Non-pigmented ciliary epithelial cell (primary cell): ENCODE results near the gene IGF1R.

Experiments used
- DNase-seq: peaks from one replicate; pipeline ENCODE4 v3.0.0-alpha.2; 2010; ENCODE audit warnings: low read depth

The IGF1R gene

DNA sequence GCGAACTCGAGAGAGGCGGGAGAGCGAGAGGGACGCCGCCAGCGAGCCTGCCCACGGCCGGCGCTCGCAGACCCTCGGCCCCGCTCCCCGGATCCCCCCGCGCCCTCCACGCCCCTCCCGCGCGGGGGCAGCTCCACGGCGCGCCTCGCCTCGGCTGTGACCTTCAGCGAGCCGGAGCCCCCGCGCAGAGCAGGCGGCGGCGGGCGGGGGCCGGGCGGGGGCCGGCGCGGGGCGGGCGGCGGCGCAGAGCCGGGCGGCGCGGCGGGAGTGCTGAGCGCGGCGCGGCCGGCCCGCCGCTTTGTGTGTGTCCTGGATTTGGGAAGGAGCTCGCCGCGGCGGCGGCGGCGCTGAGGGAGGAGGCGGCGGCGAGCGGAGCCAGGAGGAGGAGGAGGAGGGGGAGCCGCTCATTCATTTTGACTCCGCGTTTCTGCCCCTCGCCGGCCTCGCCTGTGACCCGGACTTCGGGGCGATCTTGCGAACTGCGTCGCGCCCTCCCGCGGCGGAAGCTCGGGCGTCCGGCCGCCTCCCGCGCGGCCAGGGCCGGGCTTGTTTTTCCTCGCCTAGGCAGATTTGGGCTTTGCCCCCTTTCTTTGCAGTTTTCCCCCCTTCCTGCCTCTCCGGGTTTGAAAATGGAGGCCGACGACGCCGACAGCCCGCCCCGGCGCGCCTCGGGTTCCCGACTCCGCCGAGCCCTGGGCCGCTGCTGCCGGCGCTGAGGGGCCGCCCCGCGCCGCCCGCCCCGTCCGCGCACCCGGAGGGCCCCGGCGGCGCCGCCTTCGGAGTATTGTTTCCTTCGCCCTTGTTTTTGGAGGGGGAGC lies 524 bp downstream of the IGF1R start:
- DNase-seq: no peak

DNA sequence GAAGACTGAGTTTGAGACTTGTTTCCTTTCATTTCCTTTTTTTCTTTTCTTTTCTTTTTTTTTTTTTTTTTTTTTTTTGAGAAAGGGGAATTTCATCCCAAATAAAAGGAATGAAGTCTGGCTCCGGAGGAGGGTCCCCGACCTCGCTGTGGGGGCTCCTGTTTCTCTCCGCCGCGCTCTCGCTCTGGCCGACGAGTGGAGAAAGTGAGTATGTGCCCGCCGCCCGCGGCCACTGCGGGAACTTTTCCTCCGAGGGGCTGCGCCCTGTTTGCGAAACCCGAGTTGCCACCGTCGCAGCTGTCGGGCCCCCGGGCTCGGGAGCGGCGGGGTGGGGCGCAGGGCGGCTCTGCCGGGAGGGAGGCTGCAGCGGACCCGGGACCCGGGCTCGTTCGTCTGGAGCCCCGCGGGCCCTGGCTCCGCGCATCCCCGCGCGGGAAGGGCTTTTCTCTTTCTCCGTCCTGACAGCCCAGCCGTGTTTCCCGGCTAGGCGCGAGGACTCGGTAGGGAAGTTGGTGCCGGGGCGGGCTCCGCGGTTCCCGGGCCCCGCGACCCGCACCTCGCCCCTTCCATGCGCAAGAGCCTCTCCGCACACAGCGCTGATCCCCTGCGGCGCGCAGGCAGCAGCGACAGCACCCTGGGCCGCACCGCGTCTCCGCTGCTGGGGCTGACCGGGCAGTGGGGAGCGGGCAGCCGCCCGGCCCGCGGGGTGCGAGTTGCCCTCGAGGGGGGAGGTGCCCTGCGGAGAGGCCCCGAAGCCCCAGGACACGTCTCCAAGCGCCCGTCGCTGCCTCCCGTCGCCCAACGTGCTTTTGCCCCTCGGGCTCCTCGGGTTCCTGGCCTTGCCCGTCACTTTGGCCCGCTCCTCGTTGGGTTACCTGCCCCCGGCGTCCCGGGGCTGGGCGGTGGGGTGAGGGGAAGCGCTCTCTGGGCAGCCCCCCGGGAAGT lies 1.4 kb downstream of the IGF1R start:
- no peak for DNase-seq

DNA sequence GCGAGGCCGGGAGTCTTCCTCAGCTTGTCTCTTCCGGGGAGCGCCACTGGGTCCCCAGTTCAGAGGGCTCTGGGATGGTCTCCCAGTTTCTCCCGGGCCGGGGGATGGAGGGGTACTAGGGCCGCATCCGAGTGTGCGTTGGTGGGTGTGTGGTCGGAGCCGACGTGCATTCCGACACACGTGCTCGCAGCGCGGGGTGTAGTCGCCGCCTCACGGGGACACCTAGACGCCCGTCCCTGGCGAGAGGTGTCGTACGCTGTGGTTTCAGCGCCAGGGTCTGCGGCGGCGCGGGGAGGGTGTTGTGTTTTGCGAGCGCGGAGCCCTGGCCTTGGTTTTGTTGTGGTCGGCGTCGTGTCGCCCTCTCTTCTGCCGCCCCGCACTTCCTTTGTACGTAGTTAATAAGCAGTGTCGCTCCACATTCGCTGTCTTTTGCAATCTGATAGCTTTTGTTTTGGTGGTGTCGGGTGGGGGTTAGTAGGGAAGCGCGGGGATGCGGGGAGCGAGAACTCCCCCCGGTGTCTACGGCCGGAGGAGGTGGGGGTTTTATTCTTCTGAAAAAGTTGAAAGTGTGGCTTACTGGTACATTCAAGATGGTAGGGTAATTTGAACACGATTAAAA lies 2.2 kb downstream of the IGF1R start:
- no peak for DNase-seq

DNA sequence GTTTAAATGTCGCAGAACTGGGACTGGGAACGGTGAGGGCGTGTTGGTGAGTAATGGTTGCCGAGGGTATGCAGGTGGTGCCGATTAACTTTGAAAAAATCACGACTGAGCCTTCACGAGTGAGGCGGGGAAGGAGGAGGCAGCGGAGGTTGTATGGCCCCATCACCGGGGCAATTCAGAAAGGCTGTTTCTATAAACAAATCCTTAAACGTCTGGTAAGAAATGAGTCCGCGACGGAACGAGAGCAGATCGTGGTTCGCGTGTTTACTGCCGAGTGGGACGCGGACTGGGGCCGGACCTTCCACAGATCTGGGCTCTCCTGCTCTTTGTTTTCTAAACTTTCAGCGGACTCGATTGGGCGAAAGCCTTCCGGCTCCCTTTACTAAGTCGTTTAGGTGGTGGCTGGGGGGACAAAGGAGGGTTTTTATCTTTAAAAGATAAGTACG lies 2.7 kb downstream of the IGF1R start:
- DNase-seq: no peak

DNA sequence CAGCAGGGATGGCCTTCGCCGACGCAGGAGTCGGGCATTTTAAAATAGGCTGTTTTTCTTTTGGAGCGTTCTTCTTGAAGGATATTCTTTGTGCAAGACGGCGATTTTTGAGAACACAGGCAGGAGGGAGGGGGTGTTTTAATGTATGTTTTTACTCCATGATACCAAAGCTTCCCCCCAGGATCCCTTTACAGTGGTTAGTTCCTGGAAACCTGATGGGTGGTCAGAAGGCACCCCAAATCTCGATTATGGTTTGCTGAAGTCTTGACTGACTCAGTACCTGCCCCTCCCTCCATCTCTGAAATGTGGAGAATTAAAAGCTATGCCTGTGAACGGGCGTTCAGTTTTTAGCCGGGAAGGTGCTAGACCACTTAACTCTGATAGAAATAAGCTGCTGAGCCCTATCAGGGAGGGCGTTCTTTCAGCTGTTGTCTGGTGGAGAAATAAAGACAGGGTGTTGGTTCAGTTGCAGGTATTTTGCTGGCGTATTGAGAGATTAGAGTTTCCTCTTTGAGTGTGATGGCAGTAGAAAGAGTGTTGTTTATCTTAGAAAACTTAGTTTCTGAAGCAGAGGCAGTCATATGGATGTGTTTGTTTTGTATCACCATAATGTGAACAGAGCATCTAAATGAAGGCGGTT lies 3.4 kb downstream of the IGF1R start:
- DNase-seq: no peak

DNA sequence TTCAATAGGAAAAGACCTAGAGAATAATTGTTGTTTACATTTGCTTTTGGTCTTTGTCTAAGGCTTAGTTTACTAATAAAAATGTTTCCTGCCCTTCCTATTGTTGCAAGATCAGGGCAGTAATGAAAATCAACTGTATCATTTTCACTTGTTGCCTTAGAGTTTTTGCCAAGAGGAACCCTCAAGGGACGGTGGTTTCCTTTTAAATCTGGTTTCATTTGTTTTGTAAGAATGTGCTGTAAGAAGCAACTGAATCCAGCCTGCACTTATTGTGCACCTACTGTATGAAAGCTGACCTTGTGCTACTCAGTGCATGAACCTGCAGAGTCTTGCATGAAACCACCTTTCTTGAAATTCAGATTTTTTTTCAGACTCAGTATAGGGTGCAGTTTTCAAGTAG lies 5.3 kb downstream of the IGF1R start:
- no peak for DNase-seq

DNA sequence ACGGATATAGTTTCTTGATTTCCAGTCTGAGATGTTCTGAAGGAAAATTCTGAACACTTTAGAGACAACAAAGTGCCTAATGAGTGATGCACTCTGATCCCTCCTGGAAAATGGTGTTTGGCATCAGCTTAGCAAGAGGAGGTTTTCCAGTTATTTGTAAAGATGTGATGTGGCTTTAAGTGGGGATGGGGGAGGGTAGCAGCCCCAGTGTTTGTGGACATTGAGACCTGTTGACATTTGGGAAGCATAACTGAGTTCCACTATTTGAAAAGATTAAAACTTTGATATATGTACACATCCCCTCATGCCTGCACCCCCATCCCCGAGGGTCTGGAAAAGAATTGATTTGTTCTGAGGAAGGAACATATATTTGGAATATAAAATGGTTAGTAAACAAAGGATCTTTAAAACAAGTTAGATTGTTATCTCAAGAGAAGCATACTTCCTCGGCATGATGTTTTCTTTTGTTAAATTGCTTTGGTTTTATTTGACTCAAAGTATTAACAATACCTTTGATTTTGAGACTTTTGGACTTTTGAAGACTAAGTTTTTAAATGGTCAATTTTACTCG lies 6.5 kb downstream of the IGF1R start:
- no peak for DNase-seq

DNA sequence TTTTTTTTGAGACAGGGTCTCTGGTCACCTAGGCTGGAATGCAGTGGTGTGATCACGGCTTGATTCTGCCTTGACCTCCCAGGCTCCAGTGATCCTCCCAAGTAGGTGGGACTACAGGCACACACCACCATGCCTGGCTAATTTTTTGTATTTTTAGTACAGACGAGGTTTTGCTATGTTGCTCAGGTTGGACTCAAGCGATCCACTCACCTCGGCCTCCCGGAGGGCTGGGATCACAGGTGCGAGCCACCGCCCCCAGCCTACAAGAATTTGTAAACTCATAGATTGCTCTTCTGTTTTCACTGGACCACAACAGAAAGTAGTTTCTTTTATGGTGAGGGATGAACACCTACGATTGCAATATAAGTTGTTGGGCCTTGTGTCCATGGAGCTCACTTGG lies 7.4 kb downstream of the IGF1R start:
- no peak for DNase-seq

DNA sequence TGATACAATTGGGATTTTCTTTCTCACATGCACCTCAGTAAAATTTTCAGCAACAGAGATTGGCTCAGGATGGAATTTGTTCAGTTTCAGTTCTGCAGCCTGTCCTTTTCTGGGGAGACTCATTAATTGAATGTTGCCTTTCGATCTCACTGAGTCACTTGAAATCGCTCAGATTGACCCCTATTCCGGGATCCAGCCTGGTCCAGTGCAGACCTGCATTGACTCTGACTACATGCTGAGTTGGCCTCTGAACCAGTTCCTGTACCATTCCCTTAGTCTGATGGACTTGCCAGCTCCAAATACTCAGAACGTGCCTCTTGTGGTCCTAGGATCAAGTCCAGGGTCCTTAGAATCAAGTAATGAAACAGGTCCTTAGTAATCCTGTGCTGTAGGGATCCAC lies 9.4 kb downstream of the IGF1R start:
- DNase-seq: no peak

DNA sequence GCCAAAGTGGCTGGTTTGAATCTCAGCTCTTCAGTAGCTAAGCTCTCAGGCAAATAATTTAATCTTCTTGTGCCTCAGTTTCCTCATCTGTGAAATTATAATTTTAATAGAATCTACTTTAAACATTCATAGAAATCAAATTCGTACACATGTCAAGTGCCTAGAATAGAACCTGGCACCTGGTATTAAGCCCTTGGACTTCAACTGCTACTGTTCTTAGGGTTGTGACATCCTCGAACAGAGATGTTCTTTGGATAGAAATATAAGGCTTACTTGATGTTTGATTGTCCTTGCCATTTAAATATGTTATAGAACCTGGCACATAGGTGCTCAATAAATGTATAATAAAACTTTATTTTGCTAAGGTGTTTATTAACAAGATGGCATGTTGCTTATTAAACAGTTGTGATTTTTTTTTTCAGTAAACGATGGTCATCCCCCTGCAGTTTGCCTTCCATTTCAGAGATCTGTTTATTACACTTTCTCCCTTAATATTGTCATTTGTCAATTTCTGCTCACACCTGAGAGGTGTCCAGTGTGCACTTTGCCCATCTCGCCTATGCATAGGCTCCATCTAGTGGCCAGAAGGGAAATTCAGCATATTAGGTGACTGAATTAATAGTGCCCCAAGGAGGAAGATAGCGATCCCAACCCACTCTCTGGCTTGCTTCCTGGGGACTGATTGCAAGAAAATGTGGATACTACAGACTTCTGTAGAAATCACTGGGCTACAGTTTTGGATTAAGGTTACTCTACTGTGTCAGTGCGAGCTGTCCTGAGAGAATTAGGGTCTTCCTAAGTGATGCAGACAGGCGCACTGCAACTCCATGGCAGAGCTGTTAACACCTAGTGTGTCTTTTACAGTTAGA lies 10.7 kb downstream of the IGF1R start:
- DNase-seq: no peak

DNA sequence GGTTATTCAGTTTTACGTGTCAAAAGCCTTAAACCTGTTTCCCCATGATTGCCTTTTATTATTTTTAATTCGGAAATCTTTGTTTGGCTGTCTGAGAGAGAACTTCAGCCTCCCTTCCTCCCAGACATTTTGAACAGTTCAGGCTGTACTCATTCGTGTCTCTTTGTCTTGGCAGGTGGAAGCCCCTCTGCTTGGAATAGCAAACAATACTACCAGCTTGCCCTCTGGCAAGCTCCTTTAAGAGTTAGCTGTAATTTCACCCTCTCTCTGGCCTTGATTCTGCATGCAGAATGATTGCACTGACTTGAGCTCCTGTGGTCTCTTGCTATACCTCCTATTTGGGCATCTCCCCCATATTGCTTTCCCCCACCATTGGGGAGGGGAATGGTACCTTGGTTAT lies 11.7 kb downstream of the IGF1R start:
- no peak for DNase-seq

DNA sequence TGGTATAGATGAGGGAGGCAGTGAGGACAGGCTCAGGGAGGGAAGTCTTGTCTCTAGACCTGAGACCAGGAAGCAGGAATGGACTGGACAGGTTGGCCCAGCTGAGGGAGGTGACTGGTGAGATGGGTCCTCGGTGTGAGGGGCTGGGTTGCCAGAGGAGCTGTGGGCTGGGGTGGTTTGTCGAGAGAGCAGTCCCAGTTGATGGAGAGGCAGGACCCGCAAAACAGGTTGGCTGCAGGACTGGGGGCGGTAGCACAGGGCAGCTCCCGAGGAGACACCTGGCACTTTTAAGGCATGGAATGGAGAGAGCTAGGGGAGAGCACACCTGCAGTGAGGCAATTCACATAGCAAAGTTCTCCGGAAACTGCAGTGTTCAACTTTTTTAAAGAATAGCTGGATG lies 14.7 kb downstream of the IGF1R start:
- DNase-seq: no peak

DNA sequence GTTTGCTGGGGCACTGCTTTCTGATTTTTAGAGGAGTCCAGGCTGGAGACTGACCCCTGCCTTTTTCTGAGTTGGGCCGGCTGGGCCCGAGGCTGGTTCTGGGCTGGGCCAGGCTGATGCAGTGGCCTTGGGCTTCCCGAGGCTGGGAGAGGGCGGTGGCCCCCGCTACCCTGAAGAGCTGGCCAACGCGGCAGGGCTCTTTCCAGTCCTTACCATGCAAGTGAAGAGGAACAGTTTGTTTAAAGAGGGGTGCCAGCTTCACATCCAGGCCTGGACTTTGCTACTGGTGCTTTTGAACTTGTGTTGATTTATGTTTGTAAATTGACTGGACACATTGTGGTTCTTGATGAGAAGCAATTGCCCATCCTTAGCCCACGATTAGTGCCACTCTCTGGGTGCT lies 15.3 kb downstream of the IGF1R start:
- DNase-seq: no peak

DNA sequence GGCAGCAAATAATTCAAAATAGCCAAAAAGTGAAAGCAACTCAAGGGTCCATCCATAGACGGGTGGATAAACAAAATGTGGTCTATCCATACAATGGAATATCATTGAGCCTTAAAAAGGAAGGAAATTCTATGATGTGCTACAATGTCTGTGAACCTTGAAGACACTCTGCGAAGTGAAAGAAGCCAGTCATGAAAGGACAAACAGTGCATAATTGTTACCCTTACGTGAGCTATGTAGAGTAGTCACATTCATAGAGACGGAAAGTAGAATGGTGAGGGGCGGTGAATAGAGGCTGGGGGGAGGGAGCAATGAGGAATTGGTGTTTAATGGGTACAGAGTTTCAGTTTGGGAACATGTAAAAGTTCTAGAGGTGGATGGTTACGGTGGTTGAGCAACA lies 18.1 kb downstream of the IGF1R start:
- DNase-seq: no peak

DNA sequence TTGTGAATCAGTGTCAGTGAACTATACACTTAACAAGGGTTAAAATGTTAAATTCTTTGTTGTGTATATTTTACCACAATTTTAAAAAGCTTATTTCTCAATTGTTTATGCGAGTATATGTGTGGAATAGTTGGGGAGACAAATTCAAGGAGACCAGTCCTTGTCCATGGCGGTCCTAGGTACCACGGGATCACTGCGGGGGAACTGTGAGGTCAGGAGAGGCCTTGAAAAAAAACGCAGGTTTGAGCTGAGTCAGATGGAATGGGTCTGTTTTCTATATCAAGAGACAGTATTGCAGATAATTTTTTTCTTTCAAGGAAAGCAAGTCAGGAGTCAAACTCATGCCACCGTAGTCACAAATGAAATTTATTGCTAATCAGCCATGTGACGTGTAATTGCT lies 18.5 kb downstream of the IGF1R start:
- no peak for DNase-seq

DNA sequence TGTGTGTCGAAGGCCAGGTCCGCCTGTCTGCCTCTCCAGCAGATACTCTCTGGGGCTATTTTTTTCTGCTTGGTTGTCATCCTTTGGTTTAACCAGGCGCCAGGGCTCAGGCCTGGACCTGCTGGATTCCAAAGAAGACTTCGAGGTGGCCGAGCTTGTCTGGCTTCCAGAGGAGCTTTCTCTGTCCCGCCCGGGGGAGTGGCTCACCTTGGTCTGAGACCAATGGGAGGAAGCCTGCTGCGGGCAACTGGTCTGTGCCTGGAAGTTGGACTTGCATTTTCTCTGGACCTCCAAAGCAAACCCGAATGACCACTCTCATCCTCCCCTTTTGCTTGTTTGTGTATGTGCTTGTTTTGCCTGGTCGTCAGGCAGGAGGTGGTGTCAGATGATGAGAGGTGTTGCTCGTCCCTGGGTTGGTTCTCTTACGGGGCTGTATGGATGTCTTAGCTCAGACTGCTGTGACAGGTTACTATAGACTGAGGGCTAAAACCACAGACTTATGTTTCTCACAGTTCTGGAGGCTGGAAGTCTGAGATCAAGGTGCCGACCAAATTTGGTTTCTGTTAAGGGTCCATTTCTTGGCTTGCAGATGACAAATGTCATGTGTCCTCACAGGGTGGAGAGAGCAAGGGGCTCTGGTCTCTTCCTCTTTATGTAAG lies 19.3 kb downstream of the IGF1R start:
- DNase-seq: no peak

DNA sequence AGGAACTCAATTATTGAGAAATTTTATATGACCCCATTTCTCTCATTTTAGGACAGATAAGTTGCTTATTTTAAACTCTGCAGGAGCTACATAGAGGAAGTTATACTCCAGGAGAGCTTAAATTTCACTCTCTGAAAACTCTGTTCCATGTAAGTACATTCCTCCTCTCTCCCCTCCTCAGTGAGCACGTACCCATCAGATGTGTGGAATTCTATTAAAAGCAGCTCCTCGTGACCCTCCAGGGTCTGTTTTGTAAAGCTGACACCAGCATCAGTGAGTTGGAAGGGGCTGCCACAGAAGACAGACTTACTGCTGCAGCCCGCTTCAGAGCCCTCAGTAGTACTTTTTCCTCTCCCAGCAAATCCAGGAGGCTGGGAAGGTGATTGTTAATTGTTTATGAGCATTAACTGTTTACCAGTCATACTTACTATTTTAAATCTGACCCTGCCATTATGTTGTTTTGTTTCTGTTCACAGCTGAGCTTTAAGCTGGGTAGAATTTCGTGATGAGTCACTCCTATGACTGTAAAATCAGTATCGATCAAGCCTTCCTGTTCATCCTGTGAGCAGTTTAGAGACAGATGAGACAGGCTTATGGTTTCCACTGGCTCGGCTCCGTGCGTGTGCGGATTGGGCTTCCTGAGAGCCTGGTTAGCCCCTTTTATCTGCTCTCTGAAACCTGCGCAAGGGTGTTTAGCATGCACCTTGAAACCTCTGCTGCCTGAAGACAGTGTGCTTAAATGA lies 20.4 kb downstream of the IGF1R start:
- DNase-seq: no peak

DNA sequence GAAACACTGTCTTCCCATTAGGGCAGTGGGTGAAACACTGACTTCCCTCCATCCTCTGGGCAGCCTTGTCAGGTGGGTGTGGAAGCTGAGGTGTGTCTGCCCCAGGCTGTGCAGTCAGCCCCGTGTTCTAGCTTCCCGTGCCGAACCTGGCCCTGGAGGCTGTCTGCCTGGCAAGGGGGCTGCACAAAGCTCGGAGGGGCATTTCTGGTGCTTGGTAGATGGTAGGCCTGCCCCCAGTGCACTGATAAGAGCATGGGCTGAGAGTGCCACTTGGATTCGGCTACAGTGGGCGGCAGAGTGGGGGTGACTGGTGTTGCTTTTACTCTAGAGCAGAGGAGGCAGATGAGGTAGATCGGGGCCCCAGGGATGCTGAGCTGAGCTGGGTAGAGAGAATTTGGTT lies 21.3 kb downstream of the IGF1R start:
- DNase-seq: no peak
